GM12878 (cell line): Measurements from ENCODE around the gene ECT2L. TPM values are rescaled to one million over a fixed set of nuclear protein-coding genes. Genes with fewer than 3 reads are reported as not detected.

Source experiments
- ATAC-seq: fragments of 200-7000 bp; cut with Tn5 transposase; 3 replicates; pipeline ENCODE4 v1.9.1; 2020; ENCODE audit warnings: mild to moderate bottlenecking, moderate library complexity
- BruUV-seq: library from RNA; stranded (reverse); fragments of 400-500 nt; replicated peaks from 2 replicates; lab custom pipeline; 2021; lab: Mats Ljungman, UMichigan
- CTCF ChIA-PET: fragments of 300-600 bp; sonication (Branson Sonifier 250); formaldehyde crosslinking; extraction: SDS; loops from one replicate; lab custom pipeline; 2021; ENCODE audit warnings: inconsistent platforms; lab: Yijun Ruan, JAX
- POLR2A ChIA-PET: fragments of 350-600 bp; formaldehyde crosslinking; extraction: SDS; loops from one replicate; lab custom pipeline; 2021; ENCODE audit warnings: inconsistent platforms; lab: Charles Lee
- RAD21 ChIA-PET: fragments of 300-600 bp; sonication (Branson Sonifier 250); formaldehyde crosslinking; loops from one replicate; lab custom pipeline; 2023; ENCODE audit warnings: antibody characterized with exemption; ENCODE audit not compliant: unreplicated experiment; lab: Charles Lee
- SMC1A ChIA-PET: fragments of 300-600 bp; sonication (Branson Sonifier 250); formaldehyde crosslinking; loops from one replicate; lab custom pipeline; 2023; ENCODE audit not compliant: unreplicated experiment, uncharacterized antibody; lab: Charles Lee
- DNase-seq: peaks from one replicate; pipeline ENCODE4 v3.0.0-alpha.2; 2011; ENCODE audit warnings: low read depth, low spot score
- FAIRE-seq: peaks from 3 replicates; lab custom pipeline; 2011; peaks lifted over from hg19 to GRCh38; lab: Jason Lieb, UNC
- H2AFZ ChIP-seq: 2 replicates; pipeline ENCODE4 v1.6.0; 2011; ENCODE audit warnings: low read depth, low read length, control low read depth; ENCODE audit not compliant: control insufficient read depth
- H3K27ac ChIP-seq: 2 replicates; pipeline ENCODE4 v1.5.1; 2011; ENCODE audit warnings: control low read depth; ENCODE audit not compliant: control insufficient read depth, insufficient read depth
- H3K27me3 ChIP-seq, 2 experiments: replicated peaks in 1 of 2; 2 replicates each; pipeline versions ENCODE4 v1.6.0 to v1.6.1; 2011; ENCODE audit warnings: low read length in 1 of 2; ENCODE audit not compliant: control insufficient read depth in 2 of 2, insufficient read depth in 2 of 2
- H3K36me3 ChIP-seq, 2 experiments: 2 replicates each; pipeline ENCODE4 v1.5.1; 2011; ENCODE audit warnings: low read length in 1 of 2; ENCODE audit not compliant: control insufficient read depth in 2 of 2, insufficient read depth in 2 of 2
- H3K4me1 ChIP-seq: 2 replicates; pipeline ENCODE4 v1.6.1; 2011; ENCODE audit warnings: mild to moderate bottlenecking, low read length, moderate library complexity, mixed read lengths; ENCODE audit not compliant: control insufficient read depth, insufficient read depth
- H3K4me2 ChIP-seq: 2 replicates; pipeline ENCODE4 v1.6.0; 2011; ENCODE audit warnings: control low read depth; ENCODE audit not compliant: control insufficient read depth, insufficient read depth
- H3K4me3 ChIP-seq: fragments of 200-600 bp; sonication (generic); 2 replicates; pipeline ENCODE4 v1.5.1; 2016
- H3K79me2 ChIP-seq: 2 replicates; pipeline ENCODE4 v1.6.0; 2011; ENCODE audit warnings: low read length; ENCODE audit not compliant: control insufficient read depth, insufficient read depth
- H3K9ac ChIP-seq: 2 replicates; pipeline ENCODE4 v1.8.0; 2011; ENCODE audit warnings: low read length, control low read depth, mixed read lengths; ENCODE audit not compliant: control insufficient read depth, insufficient read depth
- H3K9me3 ChIP-seq: replicated peaks from 3 replicates; pipeline ENCODE4 v1.5.1; 2011; ENCODE audit warnings: mild to moderate bottlenecking, low read length; ENCODE audit not compliant: control insufficient read depth, insufficient read depth
- H4K20me1 ChIP-seq: 2 replicates; pipeline ENCODE4 v1.6.0; 2011; ENCODE audit not compliant: control insufficient read depth, insufficient read depth
- CHD4 ChIP-seq: fragments of 200-600 bp; sonication (generic); IDR thresholded peaks from 2 replicates; pipeline ENCODE4 v1.6.1; 2016; ENCODE audit warnings: mild to moderate bottlenecking
- CUX1 ChIP-seq: IDR thresholded peaks from 2 replicates; pipeline ENCODE4 v1.6.1; 2012; ENCODE audit warnings: improper control_type of control experiment, low read depth, low read length; ENCODE audit not compliant: insufficient replicate concordance
- E2F8 ChIP-seq: fragments of 450-650 bp; IDR thresholded peaks from 2 replicates; pipeline ENCODE4 v1.6.1; 2018; ENCODE audit warnings: mild to moderate bottlenecking, low read depth, moderate library complexity; ENCODE audit not compliant: partially characterized antibody
- HDAC2 ChIP-seq: fragments of 200-600 bp; sonication (generic); IDR thresholded peaks from 2 replicates; pipeline ENCODE4 v1.6.1; 2017
- JUND ChIP-seq: IDR thresholded peaks from 2 replicates; pipeline ENCODE4 v1.6.1; 2012; ENCODE audit warnings: low read depth, mild to moderate bottlenecking, low read length, improper control_type of control experiment, moderate library complexity
- LARP7 ChIP-seq: fragments of 450-650 bp; IDR thresholded peaks from 2 replicates; pipeline ENCODE4 v1.6.1; 2017; ENCODE audit warnings: mild to moderate bottlenecking
- NFYB ChIP-seq: IDR thresholded peaks from 2 replicates; pipeline ENCODE4 v1.6.1; 2011; ENCODE audit warnings: low read depth, mild to moderate bottlenecking, low read length, improper control_type of control experiment, moderate library complexity; ENCODE audit not compliant: insufficient read depth
- NR2C2 ChIP-seq: IDR thresholded peaks from 2 replicates; pipeline ENCODE4 v1.6.1; 2011; ENCODE audit warnings: borderline replicate concordance, low read depth; ENCODE audit not compliant: control insufficient read depth, insufficient read length
- PKNOX1 ChIP-seq: fragments of 450-650 bp; IDR thresholded peaks from 2 replicates; pipeline ENCODE4 v1.6.1; 2016; ENCODE audit warnings: mild to moderate bottlenecking
- POLR2AphosphoS5 ChIP-seq: IDR thresholded peaks from 2 replicates; pipeline ENCODE4 v1.6.1; 2011; ENCODE audit warnings: mild to moderate bottlenecking, low read length, inconsistent platforms
- SUPT20H ChIP-seq: IDR thresholded peaks from 2 replicates; pipeline ENCODE4 v1.6.1; 2011; ENCODE audit warnings: low read depth, mild to moderate bottlenecking, low read length, moderate library complexity, borderline replicate concordance; ENCODE audit not compliant: control insufficient read depth
- TCF3 ChIP-seq: IDR thresholded peaks from 2 replicates; pipeline ENCODE4 v1.6.1; 2012; ENCODE audit warnings: low read depth, mild to moderate bottlenecking, low read length, borderline replicate concordance; ENCODE audit not compliant: insufficient read depth
- ZNF622 ChIP-seq: fragments of 450-650 bp; IDR thresholded peaks from 2 replicates; pipeline ENCODE4 v1.6.1; 2017; ENCODE audit warnings: mild to moderate bottlenecking, inconsistent platforms
- WGBS: methylation state at CpG from one replicate; pipeline ENCODE4 v1.1.6; 2016; ENCODE audit warnings: low lambda C conversion rate; ENCODE audit not compliant: insufficient replicate concordance, insufficient coverage; ENCODE audit errors: missing lambda C conversion rate; 5-methylcytosine and 5-hydroxymethylcytosine counted together
- in situ Hi-C: fragments of 300-500 bp; cut with MboI; formaldehyde crosslinking; loops from 9 replicates; pipeline ENCODE4 v1.14.3; 2018; ENCODE audit warnings: mixed read lengths
- intact Hi-C: fragments of 100-400 bp; cut with micrococcal nuclease; formaldehyde crosslinking; loops from one replicate; pipeline ENCODE4 v1.14.2; 2022; ENCODE audit not compliant: unreplicated experiment
- polyA plus RNA-seq, 11 experiments: library from polyadenylated mRNA; depleted of rRNA in 4 of 11; unstranded in 6 of 11; stranded (reverse) in 5 of 11; fragments of >200 nt; fragmentation: Nextera tagmentation in 4 of 11; fragmentation: Illumina TruSeq in 1 of 11; extraction: Ambion mirVana in 4 of 11; extraction: Trizol in 1 of 11; gene quantifications; 1 replicate in 1 of 11; 2 replicates in 10 of 11; pipeline versions ENCODE4 v1.2.1 to v1.2.3, GENCODE V29; 2011 to 2016; ENCODE audit warnings: inconsistent platforms in 2 of 11, missing spikeins in 2 of 11, low read depth in 1 of 11
- total RNA-seq, 4 experiments: library from RNA; depleted of rRNA in 3 of 4; stranded (reverse); fragments of >200 nt in 3 of 4; fragmentation: Illumina TruSeq in 1 of 4; extraction: Trizol in 1 of 4; gene quantifications; 2 replicates each; pipeline versions ENCODE4 v1.2.1 to v1.2.3, GENCODE V29; 2013 to 2021

The ECT2L gene
- total and polyA plus RNA-seq, 10 of the 15 experiments (the other 5 are each of a cell fraction or from before 2014, with no cell fraction given): 0.05 to 0.09 TPM; not detected in 8

GRCh38 chr6:138818496-138819194, 22.8 kb downstream of the ECT2L start:
- H3K27me3 ChIP-seq: no peaks in the 10 kb centered on the region
- peak overlapping the region; percentile 24 for H3K4me2 ChIP-seq
- peaks cover 18% of the 10 kb centered on the region for H3K4me1 ChIP-seq
- H3K4me3 ChIP-seq: 0 out of 2 replicates have a peak overlapping the region, but pooled peaks have one; percentile 27
- no peak overlapping the region for H3K9ac ChIP-seq
- H3K27ac ChIP-seq: peak overlapping the region; percentile 25; the same call in 1 of the 2 replicates
- ChIA-PET RAD21 (interaction anchor here (0.6 to 6.3 kb wide), 18 partner anchors 13 to 546 kb away, joined by 3 to 94 read pairs (median 4); partner anchors contain the start of genes REPS1 and TXLNB), CTCF (interaction anchor here (0.8 to 10.7 kb wide), 18 partner anchors 13 to 554 kb away, joined by 3 to 166 read pairs (median 4); partner anchors contain the start of gene REPS1), SMC1A (interaction anchor here (0.5 to 11.3 kb wide), 21 partner anchors 11 to 783 kb away, joined by 3 to 163 read pairs (median 5); partner anchors contain the start of gene REPS1), POLR2A (interaction anchor here (0.5 to 1.4 kb wide), 4 partner anchors 12 to 170 kb away, joined by 3 to 6 read pairs (median 3); no protein-coding TSS in a partner anchor)
- FAIRE-seq (peak; percentile 27), ATAC-seq (peak; percentile 85), DNase-seq (peak; percentile 62)
- no TSS peak for BruUV-seq
- H3K9me3 ChIP-seq: no peaks in the 10 kb centered on the region
- no peaks in the 10 kb centered on the region for H3K79me2 ChIP-seq
- WGBS: 30% methylated on average over 10 of the region's 10 CpGs
- peak overlapping the region; percentile 40 for H2AFZ ChIP-seq
- no peaks in the 10 kb centered on the region for H4K20me1 ChIP-seq
- H3K36me3 ChIP-seq: no peaks in the 10 kb centered on the region
- in situ Hi-C loops: loop anchor here (5.0 kb wide), 3 partner anchors 169 to 549 kb away; partner anchors contain the start of gene REPS1
- intact Hi-C loops: loop anchor here (1.0 kb wide), 3 partner anchors 52 to 97 kb away; no protein-coding TSS in a partner anchor
- no peak for TF ChIP-seq CHD4
- TF ChIP-seq SUPT20H: no peak
- no peak for TF ChIP-seq LARP7
- TF ChIP-seq JUND: no peak
- TF ChIP-seq ZNF622: no peak
- TF ChIP-seq PKNOX1: no peak
- TF ChIP-seq NFYB: no peak
- no peak for TF ChIP-seq NR2C2
- peak; percentile 55; the same call in 1 of the 2 replicates for TF ChIP-seq TCF3
- no peak for TF ChIP-seq HDAC2
- TF ChIP-seq POLR2AphosphoS5: no peak
- TF ChIP-seq CUX1: no peak
- TF ChIP-seq E2F8: no peak
